GM23338 (cell line): ENCODE results near the gene KCNQ1OT1. TPM values are rescaled to one million over a fixed set of nuclear protein-coding genes. Genes with fewer than 3 reads are reported as not detected.

ENCODE experiments used
- ATAC-seq: fragments of 200-7000 bp; cut with Tn5 transposase; 3 replicates; pipeline ENCODE4 v1.9.1; 2020
- DNase-seq: peaks from one replicate; pipeline ENCODE4 v3.0.0-alpha.2; 2015; ENCODE audit warnings: low spot score
- H2AFZ ChIP-seq: fragments of 200-600 bp; sonication (generic); 2 replicates; pipeline ENCODE4 v1.8.0; 2016; ENCODE audit warnings: antibody characterized with exemption, mild to moderate bottlenecking, moderate library complexity
- H3F3A ChIP-seq: fragments of 200-600 bp; sonication (generic); replicated peaks from 2 replicates; pipeline ENCODE4 v1.8.0; 2017; ENCODE audit warnings: antibody characterized with exemption, mixed run types, low read depth
- H3K27ac ChIP-seq: fragments of 200-600 bp; sonication (generic); 2 replicates; pipeline ENCODE4 v1.6.1; 2016; ENCODE audit warnings: low read depth
- H3K27me3 ChIP-seq: fragments of 200-600 bp; sonication (generic); 2 replicates; pipeline ENCODE4 v1.8.0; 2016; ENCODE audit warnings: mild to moderate bottlenecking, mixed run types, moderate library complexity; ENCODE audit not compliant: insufficient read depth
- H3K36me3 ChIP-seq: fragments of 200-600 bp; sonication (generic); 2 replicates; pipeline ENCODE4 v1.8.0; 2016; ENCODE audit warnings: mild to moderate bottlenecking; ENCODE audit not compliant: insufficient read depth
- H3K4me1 ChIP-seq: fragments of 200-600 bp; sonication (generic); 2 replicates; pipeline ENCODE4 v1.8.0; 2016; ENCODE audit warnings: mild to moderate bottlenecking, moderate library complexity; ENCODE audit not compliant: insufficient read depth
- H3K4me2 ChIP-seq: fragments of 200-600 bp; sonication (generic); 2 replicates; pipeline ENCODE4 v1.7.1; 2017; ENCODE audit warnings: mixed run types
- H3K4me3 ChIP-seq: fragments of 200-600 bp; sonication (generic); 2 replicates; pipeline ENCODE4 v1.6.1; 2016; ENCODE audit warnings: mixed run types
- H3K79me2 ChIP-seq: fragments of 200-600 bp; sonication (generic); replicated peaks from 2 replicates; pipeline ENCODE4 v1.8.0; 2017; ENCODE audit warnings: mild to moderate bottlenecking; ENCODE audit not compliant: insufficient read depth
- H3K9me2 ChIP-seq: fragments of 200-600 bp; sonication (generic); 2 replicates; pipeline ENCODE4 v1.8.0; 2017; ENCODE audit not compliant: insufficient read depth
- H4K20me1 ChIP-seq: fragments of 200-600 bp; sonication (generic); replicated peaks from 2 replicates; pipeline ENCODE4 v1.8.0; 2017; ENCODE audit warnings: mild to moderate bottlenecking; ENCODE audit not compliant: insufficient read depth
- H3K27ac Mint-ChIP-seq: 2 replicates; pipeline ENCODE4 v1.8.0; 2020; ENCODE audit warnings: inconsistent platforms, mild to moderate bottlenecking, moderate library complexity, mixed read lengths
- H3K27me3 Mint-ChIP-seq: 3 replicates; pipeline ENCODE4 v1.8.0; 2022; ENCODE audit warnings: low read depth, mild to moderate bottlenecking, moderate library complexity, mixed read lengths, inconsistent platforms; ENCODE audit not compliant: insufficient read depth, poor library complexity
- H3K36me3 Mint-ChIP-seq: 3 replicates; pipeline ENCODE4 v1.8.0; 2021; ENCODE audit warnings: low read depth, mild to moderate bottlenecking, inconsistent platforms, moderate library complexity, mixed read lengths
- H3K4me1 Mint-ChIP-seq: 3 replicates; pipeline ENCODE4 v1.8.0; 2020; ENCODE audit warnings: mild to moderate bottlenecking, inconsistent platforms, mixed read lengths
- H3K4me3 Mint-ChIP-seq: 3 replicates; pipeline ENCODE4 v1.8.0; 2021; ENCODE audit warnings: moderate library complexity, mild to moderate bottlenecking, inconsistent platforms, mixed read lengths
- H3K9me3 Mint-ChIP-seq: 3 replicates; pipeline ENCODE4 v1.8.0; 2020; ENCODE audit warnings: moderate library complexity, mild to moderate bottlenecking, inconsistent platforms, mixed read lengths
- CREB1 ChIP-seq: fragments of 250-450 bp; sonication (Bioruptor Pico); IDR thresholded peaks from 2 replicates; pipeline ENCODE4 v1.5.0; 2020; ENCODE audit warnings: low read depth, mild to moderate bottlenecking, moderate library complexity
- CTCF ChIP-seq, 2 experiments: fragments of 200-600 bp in 1 of 2; sonication (generic) in 1 of 2; conservative IDR thresholded peaks; 2 replicates each; pipeline versions ENCODE4 v1.5.1 to v1.6.1; 2016 to 2017; ENCODE audit warnings: antibody characterized with exemption in 2 of 2, low read depth in 2 of 2, mild to moderate bottlenecking in 2 of 2, moderate library complexity in 1 of 2
- ETS1 ChIP-seq: IDR thresholded peaks from 2 replicates; pipeline ENCODE4 v1.6.1; 2016; ENCODE audit warnings: antibody characterized with exemption
- EZH2 ChIP-seq: fragments of 200-600 bp; sonication (generic); IDR thresholded peaks from one replicate; pipeline ENCODE4 v1.8.0; 2017; ENCODE audit warnings: antibody characterized with exemption, mild to moderate bottlenecking, low read depth; ENCODE audit not compliant: unreplicated experiment
- EZH2phosphoT487 ChIP-seq: fragments of 200-600 bp; sonication (generic); IDR thresholded peaks from one replicate; pipeline ENCODE4 v1.8.1; 2018; ENCODE audit warnings: antibody characterized with exemption; ENCODE audit not compliant: unreplicated experiment
- JUNB ChIP-seq: IDR thresholded peaks from one replicate; pipeline ENCODE4 v1.6.1; 2016; ENCODE audit warnings: antibody characterized with exemption; ENCODE audit not compliant: unreplicated experiment
- NANOG ChIP-seq: IDR thresholded peaks from 2 replicates; pipeline ENCODE4 v1.6.1; 2016; ENCODE audit warnings: antibody characterized with exemption, borderline replicate concordance
- POLR2AphosphoS5 ChIP-seq: IDR thresholded peaks from 2 replicates; pipeline ENCODE4 v1.6.1; 2016; ENCODE audit warnings: antibody characterized with exemption, low read depth
- REST ChIP-seq: IDR thresholded peaks from one replicate; pipeline ENCODE4 v1.6.1; 2018; ENCODE audit warnings: antibody characterized with exemption; ENCODE audit not compliant: unreplicated experiment
- STAT1 ChIP-seq: IDR thresholded peaks from one replicate; pipeline ENCODE4 v1.6.1; 2016; ENCODE audit warnings: antibody characterized with exemption; ENCODE audit not compliant: unreplicated experiment
- ZNF114 ChIP-seq: fragments of 250-450 bp; sonication (Bioruptor Pico); IDR thresholded peaks from 2 replicates; pipeline ENCODE4 v1.5.0; 2020; ENCODE audit warnings: mild to moderate bottlenecking, moderate library complexity
- ZNF331 ChIP-seq: fragments of 250-450 bp; sonication (Bioruptor Pico); IDR thresholded peaks from 2 replicates; pipeline ENCODE4 v1.5.0; 2020; ENCODE audit warnings: low read depth, mild to moderate bottlenecking, moderate library complexity
- ZNF462 ChIP-seq: fragments of 250-450 bp; sonication (Bioruptor Pico); IDR thresholded peaks from 2 replicates; pipeline ENCODE4 v1.5.0; 2020; ENCODE audit warnings: mild to moderate bottlenecking, moderate library complexity
- polyA plus RNA-seq: library from polyadenylated mRNA; unstranded; fragments of >200 nt; fragmentation: Nextera tagmentation; extraction: Ambion mirVana; gene quantifications from 2 replicates; pipeline ENCODE4 v1.2.1, GENCODE V29; 2016
- total RNA-seq: library from RNA; depleted of rRNA; stranded (reverse); fragments of >200 nt; shearing (Covaris generic); gene quantifications from 2 replicates; pipeline ENCODE4 v1.2.3, GENCODE V29; 2014

The KCNQ1OT1 gene
- total and polyA plus RNA-seq, 2 experiments from 2014 or later: 1.5 to 4.2 TPM

GRCh38 chr11:2652333-2653197 lies 47.2 kb downstream of the KCNQ1OT1 start:
- H3K4me3 ChIP-seq: no peak overlapping the region
- TF ChIP-seq CTCF (conservative IDR thresholded peaks at IDR 0.05; ENCODE audit: low read depth in 2 of 2) (no peak), POLR2AphosphoS5 (no peak), EZH2phosphoT487 (no peak), ZNF462 (no peak), JUNB (no peak), ETS1 (no peak), EZH2 (no peak), REST (no peak), CREB1 (CRISPR knock-in tag) (no peak), STAT1 (no peak), ZNF331 (no peak), ZNF114 (CRISPR knock-in tag) (no peak), NANOG (no peak)

More at GRCh38 chr11:2652333-2653197, 47.2 kb downstream of the KCNQ1OT1 start:
- DNase-seq (no peak), ATAC-seq (no peak)
- H3K79me2 ChIP-seq: no peaks in the 10 kb centered on the region
- peaks cover 86% of the 10 kb centered on the region for H3K27me3 Mint-ChIP-seq
- H4K20me1 ChIP-seq: no peaks in the 10 kb centered on the region
- H3K9me3 Mint-ChIP-seq: peaks cover 100% of the 10 kb centered on the region
- no peaks in the 10 kb centered on the region for H3F3A ChIP-seq
- H3K36me3 ChIP-seq: peaks cover 17% of the 10 kb centered on the region; the same call in 1 of the 2 replicates
- H3K4me1 Mint-ChIP-seq: no peaks in the 10 kb centered on the region; the same call in 1 of the 3 replicates
- no peak overlapping the region for H2AFZ ChIP-seq
- H3K4me2 ChIP-seq: no peak overlapping the region
- H3K9me2 ChIP-seq: no peaks in the 10 kb centered on the region
- no peak overlapping the region for H3K4me3 Mint-ChIP-seq
- H3K27me3 ChIP-seq: peaks cover 98% of the 10 kb centered on the region
- no peak overlapping the region for H3K27ac Mint-ChIP-seq
- H3K27ac ChIP-seq: no peak overlapping the region
- H3K4me1 ChIP-seq: no peaks in the 10 kb centered on the region
- H3K36me3 Mint-ChIP-seq: peaks cover 95% of the 10 kb centered on the region
